NB4 (cell line): Measurements from ENCODE around the gene VEZF1.

Source experiments
- MYC ChIP-seq: IDR thresholded peaks from 2 replicates; pipeline ENCODE4 v1.6.1; 2011; ENCODE audit warnings: low read depth, low read length
- POLR2A ChIP-seq: IDR thresholded peaks from 2 replicates; pipeline ENCODE4 v1.6.1; 2011; ENCODE audit warnings: mild to moderate bottlenecking; ENCODE audit not compliant: insufficient read length; ENCODE audit errors: extremely low read depth
- TF ChIP-seq, protein P1 (sequence below): IDR thresholded peaks from one replicate; pipeline ENCODE4 v1.5.1; 2012; ENCODE audit warnings: low read depth, low read length

DNA sequence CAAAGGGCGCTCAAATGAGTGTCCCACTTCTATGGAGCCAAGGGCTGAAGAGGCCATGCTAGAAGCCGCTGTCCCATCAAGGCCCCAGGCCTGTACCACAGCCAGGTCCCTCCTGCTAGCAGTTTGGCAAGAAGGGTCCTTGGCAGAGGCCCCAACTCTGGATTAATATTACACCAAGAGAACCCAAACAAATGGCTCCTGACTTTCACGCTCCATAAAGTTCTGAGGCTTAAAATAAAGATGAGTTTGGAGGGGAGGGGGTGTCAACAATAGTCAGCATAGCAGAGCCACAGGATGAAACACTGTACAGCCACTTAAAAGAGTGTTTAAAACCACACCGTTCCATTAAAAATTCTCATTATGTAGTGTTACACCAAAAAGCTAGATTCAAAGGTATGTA, 63.4 kb downstream of the VEZF1 start:
- TF ChIP-seq POLR2A (no peak), MYC (no peak)
- TF ChIP-seq, protein P1, sequence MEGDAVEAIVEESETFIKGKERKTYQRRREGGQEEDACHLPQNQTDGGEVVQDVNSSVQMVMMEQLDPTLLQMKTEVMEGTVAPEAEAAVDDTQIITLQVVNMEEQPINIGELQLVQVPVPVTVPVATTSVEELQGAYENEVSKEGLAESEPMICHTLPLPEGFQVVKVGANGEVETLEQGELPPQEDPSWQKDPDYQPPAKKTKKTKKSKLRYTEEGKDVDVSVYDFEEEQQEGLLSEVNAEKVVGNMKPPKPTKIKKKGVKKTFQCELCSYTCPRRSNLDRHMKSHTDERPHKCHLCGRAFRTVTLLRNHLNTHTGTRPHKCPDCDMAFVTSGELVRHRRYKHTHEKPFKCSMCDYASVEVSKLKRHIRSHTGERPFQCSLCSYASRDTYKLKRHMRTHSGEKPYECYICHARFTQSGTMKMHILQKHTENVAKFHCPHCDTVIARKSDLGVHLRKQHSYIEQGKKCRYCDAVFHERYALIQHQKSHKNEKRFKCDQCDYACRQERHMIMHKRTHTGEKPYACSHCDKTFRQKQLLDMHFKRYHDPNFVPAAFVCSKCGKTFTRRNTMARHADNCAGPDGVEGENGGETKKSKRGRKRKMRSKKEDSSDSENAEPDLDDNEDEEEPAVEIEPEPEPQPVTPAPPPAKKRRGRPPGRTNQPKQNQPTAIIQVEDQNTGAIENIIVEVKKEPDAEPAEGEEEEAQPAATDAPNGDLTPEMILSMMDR = no peak
